Endothelial cell of umbilical vein (primary cell): Measurements from ENCODE around the gene JDP2. TPM values are rescaled to one million over a fixed set of nuclear protein-coding genes. Genes with fewer than 3 reads are reported as not detected.

Experiments
- BruUV-seq: library from RNA; stranded (reverse); fragments of 400-500 nt; replicated peaks from 2 replicates; lab custom pipeline; 2021; lab: Mats Ljungman, UMichigan
- CTCF ChIA-PET: fragments of 300-600, 350-600 bp; sonication (Branson Sonifier 250); formaldehyde crosslinking; loops from one replicate; lab custom pipeline; 2021; ENCODE audit warnings: antibody characterized with exemption, inconsistent platforms; lab: Charles Lee
- POLR2A ChIA-PET: fragments of 300-600, 350-600 bp; sonication (Branson Sonifier 250); formaldehyde crosslinking; loops from one replicate; lab custom pipeline; 2021; ENCODE audit warnings: antibody characterized with exemption, inconsistent platforms; lab: Charles Lee
- DNase-seq: peaks from one replicate; pipeline ENCODE4 v3.0.0-alpha.2; 2011; ENCODE audit warnings: low read depth, low spot score
- FAIRE-seq: peaks from 2 replicates; lab custom pipeline; 2011; peaks lifted over from hg19 to GRCh38; lab: Jason Lieb, UNC
- H2AFZ ChIP-seq: 2 replicates; pipeline ENCODE4 v1.6.0; 2012; ENCODE audit warnings: low read depth, low read length, control low read depth, inconsistent platforms
- H3K27ac ChIP-seq: 2 replicates; pipeline ENCODE4 v1.5.1; 2011; ENCODE audit warnings: low read depth, mild to moderate bottlenecking, control low read depth, low read length, moderate library complexity; ENCODE audit not compliant: insufficient read depth
- H3K27me3 ChIP-seq, 2 experiments: 2 replicates each; pipeline versions ENCODE4 v1.6.0 to v1.6.1; 2011; ENCODE audit warnings: low read length in 2 of 2, mixed read lengths in 1 of 2; ENCODE audit not compliant: control insufficient read depth in 2 of 2, insufficient read depth in 2 of 2
- H3K36me3 ChIP-seq, 2 experiments: 2 replicates in 1 of 2; 3 replicates in 1 of 2; pipeline ENCODE4 v1.5.1; 2011; ENCODE audit warnings: low read length in 2 of 2, mild to moderate bottlenecking in 1 of 2, moderate library complexity in 1 of 2; ENCODE audit not compliant: control insufficient read depth in 2 of 2, insufficient read depth in 2 of 2; ENCODE audit errors: extremely low read depth in 1 of 2
- H3K4me1 ChIP-seq: 3 replicates; pipeline ENCODE4 v1.5.1; 2011; ENCODE audit warnings: mild to moderate bottlenecking, low read length; ENCODE audit not compliant: control insufficient read depth, insufficient read depth; ENCODE audit errors: extremely low read depth
- H3K4me2 ChIP-seq: 2 replicates; pipeline ENCODE4 v1.6.1; 2011; ENCODE audit warnings: low read length, control low read depth, mixed read lengths; ENCODE audit not compliant: insufficient read depth
- H3K4me3 ChIP-seq, 3 experiments: fragments of 200-600 bp in 1 of 3; sonication (generic), shearing (Covaris generic) in 1 of 3; replicated peaks in 1 of 3; 2 replicates each; pipeline ENCODE4 v1.5.1; 2011 to 2016; ENCODE audit warnings: control low read depth in 3 of 3, low read length in 3 of 3, mild to moderate bottlenecking in 2 of 3, inconsistent platforms in 1 of 3, low read depth in 1 of 3, moderate library complexity in 1 of 3; ENCODE audit not compliant: insufficient read depth in 1 of 3
- H3K79me2 ChIP-seq: 2 replicates; pipeline ENCODE4 v1.6.0; 2012; ENCODE audit warnings: low read length, inconsistent platforms; ENCODE audit not compliant: control insufficient read depth, insufficient read depth
- H3K9ac ChIP-seq: replicated peaks from 2 replicates; pipeline ENCODE3; 2011; ENCODE audit warnings: low read length, control low read depth; ENCODE audit not compliant: insufficient read depth; ENCODE audit errors: extremely low read depth
- H3K9me1 ChIP-seq: replicated peaks from 3 replicates; pipeline ENCODE4 v1.6.0; 2011; ENCODE audit warnings: mild to moderate bottlenecking, low read length; ENCODE audit not compliant: control insufficient read depth, insufficient read depth; ENCODE audit errors: extremely low read depth
- H3K9me3 ChIP-seq: replicated peaks from 2 replicates; pipeline ENCODE4 v1.5.1; 2012; ENCODE audit warnings: low read length, inconsistent platforms; ENCODE audit not compliant: control insufficient read depth, insufficient read depth
- H4K20me1 ChIP-seq: replicated peaks from 2 replicates; pipeline ENCODE3; 2011; ENCODE audit warnings: mild to moderate bottlenecking, low read length; ENCODE audit not compliant: control insufficient read depth, insufficient read depth; ENCODE audit errors: extremely low read depth
- CTCF ChIP-seq, 2 donors: IDR thresholded peaks; 1 replicate in 1 of 2; 2 replicates in 1 of 2; pipeline ENCODE4 v1.5.1; 2011; ENCODE audit warnings: low read length in 2 of 2, mild to moderate bottlenecking in 2 of 2, moderate library complexity in 2 of 2, control low read depth in 1 of 2, inconsistent platforms in 1 of 2, low read depth in 1 of 2; ENCODE audit not compliant: insufficient read depth in 1 of 2; ENCODE audit errors: extremely low read depth in 1 of 2
- EZH2 ChIP-seq: IDR thresholded peaks from 2 replicates; pipeline ENCODE4 v1.6.1; 2012; ENCODE audit warnings: borderline replicate concordance, low read depth, mild to moderate bottlenecking, moderate library complexity, low read length, inconsistent platforms; ENCODE audit not compliant: severe bottlenecking
- FOS ChIP-seq: IDR thresholded peaks from 2 replicates; pipeline ENCODE4 v1.6.1; 2011; ENCODE audit warnings: mild to moderate bottlenecking, low read length, moderate library complexity, borderline replicate concordance; ENCODE audit not compliant: insufficient read depth
- GATA2 ChIP-seq: IDR thresholded peaks from 2 replicates; pipeline ENCODE4 v1.7.0; 2011; ENCODE audit warnings: low read depth, mild to moderate bottlenecking, moderate library complexity, mixed read lengths, low read length; ENCODE audit not compliant: insufficient read length, insufficient read depth
- JUN ChIP-seq: IDR thresholded peaks from 2 replicates; pipeline ENCODE4 v1.6.1; 2011; ENCODE audit warnings: borderline replicate concordance, low read depth; ENCODE audit not compliant: insufficient read length, insufficient read depth
- MYC ChIP-seq: IDR thresholded peaks from one replicate; pipeline ENCODE4 v1.6.1; 2011; ENCODE audit warnings: mild to moderate bottlenecking, low read depth, low read length
- POLR2A ChIP-seq: IDR thresholded peaks from 2 replicates; pipeline ENCODE4 v1.6.1; 2012; ENCODE audit warnings: low read depth, mild to moderate bottlenecking, control low read depth, low read length
- POLR2AphosphoS5 ChIP-seq: IDR thresholded peaks from 2 replicates; pipeline ENCODE4 v1.6.1; 2012; ENCODE audit warnings: low read depth, mild to moderate bottlenecking, control low read depth, low read length, moderate library complexity; ENCODE audit not compliant: insufficient read depth
- dilution Hi-C: fragments of 300-500 bp; cut with MboI; formaldehyde crosslinking; loops from one replicate; pipeline ENCODE4 v1.15.0; 2019; ENCODE audit warnings: low sequenced_read_pairs; ENCODE audit not compliant: extremely low pct_ligation_motif_present
- intact Hi-C: fragments of 100-400 bp; cut with micrococcal nuclease; formaldehyde crosslinking; loops from one replicate; pipeline ENCODE4 v1.10.0; 2022
- polyA plus RNA-seq, 4 experiments: library from polyadenylated mRNA; depleted of rRNA in 3 of 4; stranded (reverse) in 3 of 4; unstranded in 1 of 4; fragments of >200 nt; gene quantifications; 2 replicates each; pipeline versions ENCODE4 v1.2.1 to v1.2.3, GENCODE V29; 2011 to 2012; ENCODE audit warnings: missing spikeins in 1 of 4
- total RNA-seq: library from RNA; stranded (reverse); gene quantifications from 2 replicates; pipeline ENCODE4 v1.2.3, GENCODE V29; 2021
- TF ChIP-seq, protein P1 (sequence below): IDR thresholded peaks from 2 replicates; pipeline ENCODE4 v1.6.1; 2011; ENCODE audit not compliant: insufficient read depth, insufficient read length

JDP2 gene
- total and polyA plus RNA-seq, 2 donors (not counting 3 experiments of a cell fraction or from before 2014, with no cell fraction given), result 3.2 to 10.6 TPM

DNA sequence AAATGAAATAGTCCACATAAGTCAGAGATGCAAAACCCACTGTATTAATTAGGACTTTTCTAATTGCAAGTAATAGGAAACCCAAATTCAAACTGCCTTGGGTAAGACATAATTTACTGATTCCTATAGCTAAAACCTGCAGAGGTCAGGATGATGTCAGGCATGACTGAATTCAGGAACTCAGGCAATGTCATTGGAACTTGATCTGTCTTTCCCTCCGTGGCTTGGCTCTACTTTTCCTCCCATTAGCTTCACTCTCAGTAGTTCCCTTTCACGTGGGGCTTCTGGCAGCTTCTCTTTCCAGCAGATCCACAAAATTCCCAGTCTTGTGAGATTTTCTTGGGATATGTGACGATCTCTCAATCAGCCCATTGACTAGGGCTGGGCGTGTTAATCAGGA is 2.4 kb upstream of the JDP2 start:
- Histone ChIP-seq H4K20me1 (no peaks in the 10 kb centered on the region), H3K27me3 (peaks cover 15 to 21% of the 10 kb centered on the region in 2 experiments), H3K79me2 (no peaks in the 10 kb centered on the region), H2AFZ (no peak overlapping the region), H3K27ac (no peak overlapping the region), H3K4me3 (no peak overlapping the region), H3K4me2 (no peak overlapping the region), H3K4me1 (no peaks in the 10 kb centered on the region), H3K9me3 (no peaks in the 10 kb centered on the region), H3K9me1 (no peaks in the 10 kb centered on the region), H3K36me3 (no peaks in the 10 kb centered on the region), H3K9ac (no peak overlapping the region)
- no TSS peak for BruUV-seq
- ChIA-PET CTCF (no interaction called here), POLR2A (no interaction called here)
- dilution Hi-C loops, result no loop called here
- intact Hi-C loops, result loop anchor here (5.0 kb wide), 2 partner anchors 62 to 113 kb away; no protein-coding TSS in a partner anchor
- FAIRE-seq (no peak), DNase-seq (no peak)
- TF ChIP-seq EZH2 (no peak), FOS (no peak), POLR2AphosphoS5 (no peak), MYC (no peak), POLR2A (no peak), JUN (no peak), CTCF (IDR thresholded peaks at IDR 0.05; ENCODE audit: extremely low read depth in 1 of 2, insufficient read depth in 1 of 2, low read depth in 1 of 2, low read length in 2 of 2) (no peak), GATA2 (no peak)
- TF ChIP-seq, protein P1, sequence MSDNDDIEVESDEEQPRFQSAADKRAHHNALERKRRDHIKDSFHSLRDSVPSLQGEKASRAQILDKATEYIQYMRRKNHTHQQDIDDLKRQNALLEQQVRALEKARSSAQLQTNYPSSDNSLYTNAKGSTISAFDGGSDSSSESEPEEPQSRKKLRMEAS, result no peak
